ENCODE results near the gene COL11A2. TPM values are rescaled to one million over a fixed set of nuclear protein-coding genes. Genes with fewer than 3 reads are reported as not detected.
A peak's percentile ranks its signal among the peaks of the same experiment; 100 is the strongest.

COL11A2 gene
- total and polyA plus RNA-seq, 2 of the 13 experiments (the other 11 are each of a cell fraction or from before 2014, with no cell fraction given), result 0.55 TPM

- peak; percentile 92; the same call in 1 of the 2 replicates for TF ChIP-seq FIP1L1 (IDR thresholded peaks at IDR 0.05; ENCODE audit: borderline replicate concordance, insufficient read depth, low read depth, low read length)
- peak; percentile 53 for TF ChIP-seq ERF (CRISPR knock-in tag; IDR thresholded peaks at IDR 0.05)
- no peak for TF ChIP-seq ATF6 (CRISPR knock-in tag; conservative IDR thresholded peaks at IDR 0.05)
- TF ChIP-seq POLR2G (IDR thresholded peaks at IDR 0.05; ENCODE audit: low read depth, low read length), result peak; percentile 94
- TF ChIP-seq, protein P1, sequence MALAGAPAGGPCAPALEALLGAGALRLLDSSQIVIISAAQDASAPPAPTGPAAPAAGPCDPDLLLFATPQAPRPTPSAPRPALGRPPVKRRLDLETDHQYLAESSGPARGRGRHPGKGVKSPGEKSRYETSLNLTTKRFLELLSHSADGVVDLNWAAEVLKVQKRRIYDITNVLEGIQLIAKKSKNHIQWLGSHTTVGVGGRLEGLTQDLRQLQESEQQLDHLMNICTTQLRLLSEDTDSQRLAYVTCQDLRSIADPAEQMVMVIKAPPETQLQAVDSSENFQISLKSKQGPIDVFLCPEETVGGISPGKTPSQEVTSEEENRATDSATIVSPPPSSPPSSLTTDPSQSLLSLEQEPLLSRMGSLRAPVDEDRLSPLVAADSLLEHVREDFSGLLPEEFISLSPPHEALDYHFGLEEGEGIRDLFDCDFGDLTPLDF (CRISPR knock-in tag; IDR thresholded peaks at IDR 0.05), result peak; percentile 72
- TF ChIP-seq ZFYVE20 (CRISPR knock-in tag; IDR thresholded peaks at IDR 0.05; ENCODE audit: borderline replicate concordance, low read depth), result peak; percentile 73; the same call in 1 of the 2 replicates
- TF ChIP-seq CHD4 (IDR thresholded peaks at IDR 0.05; ENCODE audit: borderline replicate concordance, low read length), result no peak
- peak; percentile 76 for TF ChIP-seq KAT8 (CRISPR knock-in tag; IDR thresholded peaks at IDR 0.05)
- 0 out of 2 replicates have a peak, but pooled peaks have one; percentile 85 for TF ChIP-seq PREB (CRISPR knock-in tag; IDR thresholded peaks at IDR 0.05)
- no peak for TF ChIP-seq ETV6 (CRISPR knock-in tag; conservative IDR thresholded peaks at IDR 0.05)
- TF ChIP-seq RBM22 (optimal IDR thresholded peaks at IDR 0.05; ENCODE audit: low read length), result peak; percentile 97
- TF ChIP-seq, protein P2, sequence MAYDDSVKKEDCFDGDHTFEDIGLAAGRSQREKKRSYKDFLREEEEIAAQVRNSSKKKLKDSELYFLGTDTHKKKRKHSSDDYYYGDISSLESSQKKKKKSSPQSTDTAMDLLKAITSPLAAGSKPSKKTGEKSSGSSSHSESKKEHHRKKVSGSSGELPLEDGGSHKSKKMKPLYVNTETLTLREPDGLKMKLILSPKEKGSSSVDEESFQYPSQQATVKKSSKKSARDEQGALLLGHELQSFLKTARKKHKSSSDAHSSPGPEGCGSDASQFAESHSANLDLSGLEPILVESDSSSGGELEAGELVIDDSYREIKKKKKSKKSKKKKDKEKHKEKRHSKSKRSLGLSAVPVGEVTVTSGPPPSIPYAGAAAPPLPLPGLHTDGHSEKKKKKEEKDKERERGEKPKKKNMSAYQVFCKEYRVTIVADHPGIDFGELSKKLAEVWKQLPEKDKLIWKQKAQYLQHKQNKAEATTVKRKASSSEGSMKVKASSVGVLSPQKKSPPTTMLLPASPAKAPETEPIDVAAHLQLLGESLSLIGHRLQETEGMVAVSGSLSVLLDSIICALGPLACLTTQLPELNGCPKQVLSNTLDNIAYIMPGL (CRISPR knock-in tag; IDR thresholded peaks at IDR 0.05; ENCODE audit: borderline replicate concordance in 1 of 2, low read depth in 1 of 2), result peak; percentile 34 to 77; a peak in 3 of 4 replicates
- no peak; the same call in 1 of the 2 replicates for TF ChIP-seq MED13 (CRISPR knock-in tag; IDR thresholded peaks at IDR 0.05)
- no peak for TF ChIP-seq NONO (IDR thresholded peaks at IDR 0.05)
- peak; percentile 89; the same call in 1 of the 2 replicates for TF ChIP-seq NONO (CRISPR knock-in tag; conservative IDR thresholded peaks at IDR 0.05)
- TF ChIP-seq ESRRA (CRISPR knock-in tag; IDR thresholded peaks at IDR 0.05; ENCODE audit: low read depth), result peak; percentile 91
- TF ChIP-seq AKAP8 (CRISPR knock-in tag; IDR thresholded peaks at IDR 0.05), result peak; percentile 84
- peak; percentile 78; the same call in 1 of the 2 replicates for TF ChIP-seq TARDBP (CRISPR knock-in tag; IDR thresholded peaks at IDR 0.05)
- TF ChIP-seq ZNF446 (CRISPR knock-in tag; IDR thresholded peaks at IDR 0.05), result no peak
- TF ChIP-seq SSRP1 (CRISPR knock-in tag; IDR thresholded peaks at IDR 0.05), result 0 out of 2 replicates have a peak, but pooled peaks have one; percentile 70
- peak; percentile 67; the same call in 1 of the 2 replicates for TF ChIP-seq CHCHD3 (CRISPR knock-in tag; IDR thresholded peaks at IDR 0.05)
- TF ChIP-seq ZNF552 (CRISPR knock-in tag; IDR thresholded peaks at IDR 0.05; ENCODE audit: borderline replicate concordance), result no peak; the same call in 1 of the 2 replicates
- TF ChIP-seq NR2F1 (CRISPR knock-in tag; IDR thresholded peaks at IDR 0.05), result peak in 1 of 2 experiments; percentile 93; a peak in 2 of 4 replicates
These were observed 12.3 kb upstream of the COL11A2 start, which contains the start of gene HSD17B8 (continued) for GRCh38 chr6:33204415-33205190.
